Fibroblast of skin of right biceps (primary cell): ENCODE measurements around the gene LZTS3.

Experiments
- DNase-seq: peaks from one replicate; pipeline ENCODE4 v3.0.0-alpha.2; 2013

LZTS3 gene

GRCh38 chr20:3166913-3167342 lies 6.4 kb downstream of the LZTS3 start:
- no peak for DNase-seq

GRCh38 chr20:3166338-3166912 lies 6.9 kb downstream of the LZTS3 start:
- no peak for DNase-seq

GRCh38 chr20:3165473-3166337 lies 7.6 kb downstream of the LZTS3 start:
- peak; percentile 45 for DNase-seq

GRCh38 chr20:3164763-3165410 lies 8.5 kb downstream of the LZTS3 start:
- DNase-seq, result no peak

- DNase-seq, result no peak
These were observed 9.1 kb downstream of the LZTS3 start for GRCh38 chr20:3164043-3164762.

- no peak for DNase-seq
These were observed 10.0 kb downstream of the LZTS3 start for GRCh38 chr20:3163099-3164042.

- no peak for DNase-seq
These were observed 11.2 kb downstream of the LZTS3 start for GRCh38 chr20:3162080-3162611.

GRCh38 chr20:3161316-3162079 lies 11.9 kb downstream of the LZTS3 start:
- DNase-seq, result no peak

- no peak for DNase-seq
These were observed 12.9 kb downstream of the LZTS3 start for GRCh38 chr20:3160418-3160817.

- peak; percentile 18 for DNase-seq
These were observed 14.3 kb downstream of the LZTS3 start for GRCh38 chr20:3158968-3159431.

- DNase-seq, result no peak
These were observed 15.5 kb downstream of the LZTS3 start for GRCh38 chr20:3157817-3158216.

GRCh38 chr20:3156811-3157619 lies 16.3 kb downstream of the LZTS3 start:
- DNase-seq, result no peak

GRCh38 chr20:3152057-3152644 lies 21.2 kb downstream of the LZTS3 start:
- DNase-seq, result peak; percentile 10

GRCh38 chr20:3150908-3151307 lies 22.4 kb downstream of the LZTS3 start:
- no peak for DNase-seq

- no peak for DNase-seq
These were observed 26.5 kb downstream of the LZTS3 start for GRCh38 chr20:3146732-3147341.

- no peak for DNase-seq
These were observed 31.6 kb downstream of the LZTS3 start for GRCh38 chr20:3141757-3142156.

GRCh38 chr20:3137492-3137891 lies 35.9 kb downstream of the LZTS3 start:
- DNase-seq, result no peak

- no peak for DNase-seq
These were observed 37.8 kb downstream of the LZTS3 start for GRCh38 chr20:3135507-3136070.

GRCh38 chr20:3134151-3134550 lies 39.2 kb downstream of the LZTS3 start:
- no peak for DNase-seq
